Hippocampal formation (tissue), 2 donors: Measurements from ENCODE around the gene STX18.
"Not testable (repeated sequence)": the region's sequence is repeated elsewhere in the genome, so short reads cannot be mapped to it uniquely, and the experiment has no call there.

Experiments
- DNase-seq, 2 donors: peaks; one replicate each; lab custom pipeline; 2025; lab: John Stamatoyannopoulos, UW

Gene STX18

DNA sequence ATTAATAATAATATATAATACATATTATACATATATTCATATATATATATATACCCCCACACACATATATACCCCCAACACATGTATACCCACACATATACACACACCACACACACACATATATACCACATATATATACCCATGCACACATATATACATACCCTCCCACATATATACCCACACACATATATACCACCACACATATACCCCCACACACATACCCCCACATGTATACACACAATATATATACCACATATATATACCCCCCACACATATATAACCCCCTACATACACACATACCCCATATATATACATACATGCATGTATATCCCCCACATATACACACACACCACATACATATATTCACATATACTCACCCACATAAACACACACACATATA is 103.0 kb downstream of the STX18 start:
- DNase-seq = no peak

DNA sequence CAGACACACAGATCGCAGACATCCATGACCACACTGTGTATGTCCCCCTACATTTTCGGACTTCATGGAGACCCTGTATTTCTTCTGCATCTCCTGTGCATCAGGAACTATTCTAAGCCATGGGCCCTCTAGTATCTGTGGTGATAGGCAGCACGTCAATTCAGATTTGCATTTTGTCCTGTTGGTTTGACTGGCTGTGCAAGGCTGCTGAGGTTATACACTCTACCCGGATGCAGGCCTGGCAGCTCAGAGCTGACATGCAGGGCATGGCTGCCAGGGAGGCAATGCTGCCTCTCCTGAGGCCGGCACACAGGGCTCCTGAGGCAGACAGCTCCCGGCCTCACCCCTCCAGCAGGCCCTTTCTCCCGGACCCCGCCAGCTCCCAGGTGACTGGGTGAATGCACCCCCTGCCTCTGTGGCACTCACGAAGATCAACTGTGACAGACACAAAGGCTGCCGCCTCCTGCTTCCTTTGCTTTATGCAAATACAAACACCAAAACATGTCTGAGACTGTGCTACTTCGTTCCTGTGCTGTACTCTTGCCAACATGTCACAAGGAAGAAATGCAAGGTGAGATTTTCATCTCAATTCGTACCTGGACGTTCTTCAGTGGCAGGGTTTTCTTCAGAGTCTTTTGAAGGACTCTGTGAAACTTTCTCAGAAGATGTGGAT is 103.9 kb downstream of the STX18 start:
- DNase-seq = no peak

DNA sequence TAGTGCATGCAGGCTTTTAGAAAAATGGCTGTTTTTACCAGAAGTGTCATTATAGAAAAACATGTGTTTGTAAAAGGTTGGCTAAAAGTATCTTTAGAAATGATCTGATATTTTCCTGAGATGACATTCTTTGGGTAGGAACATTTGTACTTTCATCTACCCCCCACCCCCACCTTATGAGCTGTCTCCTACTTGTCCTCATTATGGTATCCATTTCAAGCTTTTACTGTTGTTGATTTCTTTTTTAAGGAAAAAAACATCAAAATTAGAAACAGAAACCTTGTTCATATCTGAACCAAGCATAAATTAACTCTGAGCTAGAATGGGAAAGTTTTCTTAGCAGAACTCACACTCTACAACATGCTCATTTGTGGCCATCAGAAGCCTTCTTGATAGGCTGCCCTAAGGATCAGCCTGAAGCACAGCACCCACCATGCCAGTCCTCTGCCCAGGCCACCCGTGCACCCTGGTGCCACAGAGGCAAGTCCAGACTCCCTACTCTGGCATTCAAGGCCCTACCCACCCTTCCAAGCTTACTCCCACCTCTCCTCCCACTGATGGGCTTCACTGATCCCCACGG is 105.5 kb downstream of the STX18 start:
- DNase-seq = no peak

DNA sequence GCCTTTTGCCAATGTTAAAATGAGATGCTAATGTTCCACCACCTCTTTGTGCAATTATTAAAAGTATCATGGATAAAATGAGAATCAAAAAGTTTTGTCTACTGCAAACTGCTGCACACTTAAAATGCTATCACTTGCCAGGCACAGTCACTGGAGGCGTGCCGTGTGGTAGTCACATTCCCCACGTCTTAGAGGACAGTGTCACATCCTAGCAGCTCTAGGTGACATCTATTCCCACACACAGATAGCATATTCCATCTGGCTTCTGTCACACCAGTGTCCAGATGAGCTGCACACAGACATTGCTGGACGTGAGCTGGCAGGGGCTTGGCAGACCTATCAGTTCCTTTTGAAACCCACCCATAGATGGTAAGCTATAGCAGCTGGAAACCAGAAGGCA is 107.9 kb downstream of the STX18 start:
- DNase-seq = no peak

DNA sequence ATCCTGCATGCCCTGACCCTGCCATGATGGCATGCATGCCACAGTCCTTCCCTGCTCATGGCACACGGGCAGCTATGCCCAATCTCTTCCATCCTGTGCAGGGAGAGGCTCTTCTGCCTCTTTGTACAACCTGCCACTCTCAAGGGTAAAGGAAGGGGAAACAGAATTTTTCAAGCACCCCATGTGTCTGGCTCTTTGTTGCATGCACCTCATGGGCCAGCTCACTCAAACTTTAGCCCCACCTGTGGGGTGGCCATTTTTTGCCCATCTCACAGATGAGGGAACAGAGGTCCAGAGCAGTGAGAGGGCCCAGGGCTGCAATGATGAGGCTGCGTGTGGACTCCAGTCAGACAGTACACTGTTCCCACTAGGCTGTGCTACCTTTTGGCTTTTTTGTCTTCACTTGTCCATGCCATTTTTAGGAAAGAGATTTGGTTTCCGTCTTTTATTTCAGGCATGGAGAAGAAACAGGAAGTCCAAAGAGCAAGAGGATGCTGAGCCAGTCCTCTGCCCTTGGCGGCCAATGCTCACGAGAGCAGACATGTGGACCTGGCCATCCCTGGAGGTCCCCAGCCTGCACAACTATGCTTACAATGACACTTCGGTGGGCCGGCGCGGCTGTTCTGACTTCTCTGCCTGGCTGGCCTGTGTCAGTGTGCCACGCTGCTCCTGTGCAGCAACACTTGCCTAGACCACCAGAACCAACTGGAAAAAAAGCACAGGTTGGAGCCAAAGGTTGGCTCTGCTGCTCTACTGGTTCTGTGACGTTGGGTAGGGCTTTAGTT is 109.3 kb downstream of the STX18 start:
- no peak for DNase-seq

DNA sequence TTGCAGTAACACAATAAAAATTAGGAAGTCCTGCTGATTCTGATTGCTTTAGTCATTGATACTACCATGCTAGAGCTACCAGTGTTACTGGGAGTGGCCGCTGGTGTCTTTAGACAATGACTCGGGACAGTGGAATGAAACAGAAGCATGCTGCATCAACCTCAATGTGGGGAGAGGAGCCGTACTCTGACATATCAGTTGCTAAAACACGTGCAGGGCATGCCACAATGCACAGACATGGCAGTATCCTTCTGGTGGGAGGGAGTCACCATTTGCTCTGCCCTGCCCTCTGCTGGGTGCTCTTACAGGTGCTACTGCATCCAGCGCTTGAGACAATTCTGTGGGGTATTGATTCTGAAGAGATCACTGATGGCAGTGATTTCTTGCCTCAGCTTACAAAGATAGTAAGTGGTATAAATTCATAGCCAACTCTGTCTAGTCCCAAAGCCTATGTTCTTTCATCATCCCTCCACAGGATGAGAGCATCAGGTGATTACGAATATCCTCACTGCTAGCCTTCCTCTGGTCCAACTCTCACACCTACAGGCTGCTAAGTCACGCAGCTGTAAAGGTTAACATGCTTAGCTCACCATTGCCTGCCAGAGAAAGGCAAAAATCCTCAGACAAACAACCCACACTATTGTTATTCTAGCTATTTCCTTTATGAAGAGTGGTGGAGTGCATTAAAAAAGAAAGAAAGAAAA is 111.2 kb downstream of the STX18 start:
- no peak for DNase-seq

DNA sequence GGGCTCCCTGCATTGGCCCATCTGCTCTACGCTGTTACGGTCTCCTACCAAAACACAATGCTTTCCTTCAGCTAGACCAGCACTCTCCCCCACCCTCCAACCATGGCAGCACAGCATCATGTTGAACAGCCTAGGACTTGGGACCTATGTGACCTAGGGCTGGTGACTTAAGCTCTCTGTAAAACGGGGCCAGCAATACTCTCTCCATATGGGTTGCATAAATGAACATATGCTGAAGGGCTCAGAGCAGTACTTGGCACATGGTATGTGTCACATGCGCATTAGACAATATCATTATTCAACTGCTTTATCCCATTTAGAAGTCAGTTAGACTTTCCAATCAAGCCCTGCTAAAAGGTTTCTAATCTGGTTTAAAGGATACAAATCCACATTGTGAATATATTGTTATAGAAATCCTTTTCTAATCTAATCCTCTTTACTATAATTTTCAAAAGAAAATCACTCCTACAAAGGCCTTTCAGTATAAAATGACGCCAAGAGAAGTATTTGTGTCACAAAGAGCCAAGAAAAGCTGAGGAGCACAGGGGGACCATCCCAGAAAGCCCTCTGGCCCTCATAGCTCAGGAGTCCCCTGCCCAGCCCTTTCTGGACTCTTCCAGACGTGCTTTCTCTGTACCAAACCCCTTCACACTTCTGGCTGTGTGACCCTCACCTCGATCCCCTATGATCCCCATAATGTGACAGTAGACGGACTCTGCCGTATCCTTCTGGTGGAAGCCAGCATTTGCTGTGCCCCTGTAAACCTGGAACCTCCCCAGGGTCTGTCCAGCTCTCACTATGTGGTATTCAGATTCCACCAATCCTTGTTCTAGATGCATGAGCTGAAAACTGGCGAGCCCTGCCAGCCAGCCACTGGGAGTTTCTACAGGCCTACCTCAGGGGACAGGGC is 112.6 kb downstream of the STX18 start:
- no peak for DNase-seq

DNA sequence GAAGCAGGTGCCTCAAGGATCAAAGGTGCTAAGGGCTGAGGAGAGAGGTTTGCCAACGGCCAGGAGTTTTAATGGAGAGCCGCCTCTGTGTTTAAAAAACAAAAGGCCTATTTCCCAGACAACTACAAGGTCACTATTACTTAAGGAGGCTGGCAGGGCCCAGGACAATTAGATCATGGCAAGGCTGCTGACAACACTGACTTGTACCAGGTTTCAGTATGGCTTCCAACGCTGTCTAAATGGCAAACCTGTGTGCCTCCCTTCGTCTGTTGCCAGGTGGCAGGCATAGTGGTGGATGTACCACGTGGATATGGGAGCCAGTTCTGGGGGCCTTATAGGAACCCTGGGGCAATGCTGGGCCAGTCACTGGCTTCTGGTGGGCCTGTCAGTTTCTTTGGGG is 114.0 kb downstream of the STX18 start:
- DNase-seq = no peak

DNA sequence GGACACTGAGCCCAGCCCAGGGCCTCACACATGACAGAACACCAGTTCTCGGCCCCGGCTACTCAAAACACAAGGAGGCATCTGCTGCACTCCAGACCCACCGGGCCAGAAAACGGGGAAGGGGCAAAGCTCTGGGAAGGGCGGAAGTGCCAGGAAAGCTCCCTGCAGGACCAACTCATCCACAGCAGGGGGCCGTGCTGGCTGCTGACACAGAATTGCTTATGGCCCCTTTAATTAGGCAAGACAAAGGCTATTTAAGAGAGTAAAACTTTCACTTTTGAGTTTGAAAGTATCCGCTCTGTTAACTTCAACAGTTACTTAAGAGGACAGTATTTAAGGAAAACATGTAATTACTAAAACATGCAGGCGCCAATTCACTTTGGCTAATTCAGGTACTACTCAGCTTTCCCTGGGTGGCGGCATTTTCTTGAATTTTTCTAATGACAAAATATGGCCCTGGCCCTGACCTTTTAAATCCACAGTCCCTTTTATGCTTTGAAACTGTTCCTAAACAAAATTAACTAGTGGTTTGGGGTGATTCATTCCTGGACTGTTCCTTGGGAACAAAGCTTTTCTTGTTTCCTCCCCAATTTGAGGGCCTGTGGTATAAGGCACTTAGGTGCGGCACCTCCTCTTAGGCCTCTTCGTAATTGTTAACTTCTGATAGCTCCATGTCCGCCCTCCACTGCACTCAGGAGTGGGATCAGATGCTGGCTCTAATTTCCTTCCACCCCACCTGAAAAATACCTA is 114.6 kb downstream of the STX18 start:
- DNase-seq = no peak

DNA sequence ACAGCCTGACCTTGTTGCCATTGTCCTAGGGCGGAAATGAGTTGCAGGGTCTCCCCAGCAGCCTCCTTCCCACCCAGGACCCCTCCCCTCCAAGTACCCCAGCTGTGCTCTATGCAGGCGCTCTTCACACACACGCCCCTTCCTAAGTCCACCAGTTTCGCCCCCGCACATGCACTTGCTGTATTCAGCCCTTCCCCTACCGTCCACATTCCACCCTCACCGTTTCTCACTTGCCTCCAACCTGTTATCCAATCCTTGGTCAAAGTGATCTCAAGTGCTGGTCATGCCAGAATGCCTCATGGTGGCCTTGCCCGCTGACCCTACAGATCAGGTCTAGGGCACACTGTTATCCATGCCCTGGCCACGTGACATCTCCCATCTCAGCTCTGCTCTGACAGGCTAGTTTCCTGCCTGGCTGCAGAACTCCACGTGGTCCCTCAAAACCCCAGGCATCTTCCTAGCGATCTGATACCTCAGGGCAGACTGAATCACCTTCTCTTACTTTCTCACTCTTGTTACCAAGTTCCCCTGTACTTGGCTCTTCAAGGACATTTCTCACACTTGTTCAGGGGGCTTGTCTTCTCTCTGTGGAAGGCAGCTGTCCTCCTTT is 115.2 kb downstream of the STX18 start:
- no peak for DNase-seq

DNA sequence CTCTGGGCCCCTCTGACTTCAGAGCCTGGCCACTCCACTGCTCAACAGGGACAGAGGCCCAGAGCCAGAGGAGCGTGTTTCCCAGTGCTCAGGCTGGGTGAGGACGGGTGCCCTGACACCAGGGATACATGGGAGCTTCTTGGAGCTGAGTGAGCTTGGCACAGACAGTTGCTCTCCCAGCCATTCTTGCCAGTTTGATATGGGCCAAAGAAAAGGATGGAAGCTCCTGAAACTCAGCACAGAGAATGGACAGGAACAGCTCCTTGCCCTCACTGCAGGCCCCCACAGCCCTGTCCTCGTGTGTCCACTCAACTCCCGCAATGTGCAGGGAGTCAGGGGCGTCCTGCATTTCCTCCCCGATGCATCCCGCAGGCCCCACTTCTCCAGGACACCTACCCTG is 116.2 kb downstream of the STX18 start:
- no peak for DNase-seq

DNA sequence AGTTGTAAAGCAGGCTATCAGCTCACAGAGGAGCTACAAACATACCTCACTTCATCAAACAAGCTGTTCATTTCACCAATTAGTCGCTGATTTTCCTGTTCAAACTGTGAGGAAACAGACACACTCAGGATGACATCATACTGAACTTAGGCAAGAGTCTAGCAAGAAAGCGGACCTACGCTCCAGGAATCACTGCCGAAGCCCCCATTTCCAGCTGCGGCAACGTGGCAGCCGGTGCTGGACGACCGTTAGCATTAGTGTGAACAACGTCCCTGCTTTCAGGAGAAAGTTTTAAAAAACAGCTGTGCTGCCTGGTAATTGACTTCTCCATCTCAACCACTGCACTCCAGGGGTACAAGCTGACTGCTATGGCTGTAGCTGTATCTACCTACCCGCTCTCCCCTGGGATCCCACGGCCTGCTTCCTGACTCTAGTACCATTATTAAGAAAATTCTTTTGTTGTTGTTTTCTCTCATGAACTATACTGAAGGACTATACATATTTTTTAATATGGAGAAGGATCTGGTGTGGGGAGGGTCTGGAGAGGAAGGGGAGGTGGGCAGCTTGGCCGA is 116.6 kb downstream of the STX18 start:
- no peak for DNase-seq

DNA sequence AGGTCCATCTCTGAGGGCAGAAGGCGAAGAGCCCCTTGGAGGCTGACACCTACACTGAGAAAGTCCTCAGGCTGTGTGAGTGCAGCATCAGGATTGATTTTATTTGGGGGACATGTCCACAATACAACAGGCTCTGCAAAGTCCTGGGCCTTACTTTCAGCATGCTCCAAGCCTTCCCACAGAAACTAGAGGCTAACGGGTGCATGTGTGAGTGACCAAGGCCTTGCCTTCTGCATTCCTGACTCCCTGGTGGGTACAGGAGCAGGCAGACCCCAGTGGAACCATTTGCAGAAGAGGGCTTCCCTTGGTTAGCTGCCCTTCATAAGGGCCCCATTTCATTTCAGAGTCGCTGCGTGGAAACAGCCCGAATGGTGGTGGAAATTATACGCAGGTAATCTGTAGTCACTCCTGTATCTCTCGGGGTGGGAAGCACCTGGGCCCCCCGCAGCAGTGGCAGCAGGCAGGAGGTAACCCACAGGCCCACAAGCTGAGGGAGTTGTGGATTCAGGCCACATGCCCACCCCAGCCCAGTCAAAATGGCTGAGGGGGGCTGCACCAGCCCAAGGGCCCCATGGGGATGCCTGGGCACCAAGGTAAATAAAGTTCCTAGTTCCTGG is 117.2 kb downstream of the STX18 start:
- no peak for DNase-seq

DNA sequence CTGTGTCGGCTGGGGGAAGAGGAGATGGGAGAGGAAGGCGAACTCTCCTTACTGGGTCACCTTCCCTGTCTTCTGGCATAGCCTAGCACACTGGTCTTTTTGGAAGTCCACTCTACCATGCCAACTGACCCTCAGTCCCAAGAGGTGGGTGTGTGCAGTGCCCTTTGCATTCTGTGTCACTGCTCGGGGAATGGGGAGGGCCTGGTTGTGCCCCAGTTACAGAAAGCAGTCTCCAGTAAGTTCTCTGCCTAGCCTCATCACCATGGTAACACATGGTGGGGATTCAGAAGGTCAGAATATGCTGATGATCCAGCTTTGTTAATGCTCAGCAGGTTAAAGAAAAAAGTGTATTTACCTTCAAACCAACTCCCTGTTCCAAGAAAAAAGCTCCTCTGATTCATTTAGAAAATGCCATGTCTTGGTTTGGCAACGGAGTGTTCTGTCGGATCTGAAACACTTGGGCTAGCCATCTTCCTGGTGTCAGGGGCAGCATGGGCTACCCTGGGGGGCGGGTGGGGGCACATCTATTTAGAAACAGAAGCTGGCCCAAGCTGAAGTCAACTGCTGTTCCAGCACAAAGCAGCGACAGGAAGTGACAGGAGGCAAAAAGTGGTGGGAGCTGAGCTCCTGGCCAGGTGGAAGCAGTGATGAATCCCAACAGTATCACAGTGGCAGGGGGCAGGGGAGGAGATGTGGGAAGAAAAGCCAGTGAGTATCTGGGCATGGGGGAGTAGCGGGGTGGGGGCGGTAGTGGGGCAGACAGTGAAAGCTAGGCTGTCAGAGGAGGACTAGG is 117.9 kb downstream of the STX18 start:
- no peak for DNase-seq

DNA sequence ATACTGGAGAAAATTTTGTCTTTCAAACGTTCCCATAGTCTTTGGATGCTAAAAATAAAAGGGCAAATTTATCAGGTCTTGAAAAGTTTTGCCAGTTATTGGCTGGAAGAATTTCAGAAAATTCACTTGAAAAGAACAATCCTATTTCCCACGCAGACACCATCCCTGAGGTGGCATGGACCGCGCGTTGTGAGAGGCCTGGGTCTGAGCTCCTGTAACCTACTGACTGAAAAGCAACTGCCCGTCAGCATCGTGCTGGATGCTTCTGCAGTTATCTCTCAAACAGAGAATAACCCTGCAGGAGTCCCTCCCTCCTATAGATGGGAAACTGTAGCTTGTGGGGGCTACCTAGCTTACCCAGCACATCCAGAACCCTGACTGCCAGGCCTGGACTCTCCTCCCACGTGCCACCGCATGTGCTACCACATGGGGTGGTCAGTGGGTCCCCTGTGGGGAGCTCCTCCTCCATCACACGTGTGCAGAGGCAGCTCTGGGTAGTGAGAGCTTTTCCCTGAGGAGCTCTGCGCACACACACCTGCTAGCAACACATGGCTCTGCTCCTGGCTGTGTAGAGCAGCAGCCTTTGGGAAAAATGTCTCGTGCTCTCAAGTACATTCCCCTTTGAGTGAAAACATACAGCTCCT is 118.9 kb downstream of the STX18 start:
- no peak for DNase-seq

DNA sequence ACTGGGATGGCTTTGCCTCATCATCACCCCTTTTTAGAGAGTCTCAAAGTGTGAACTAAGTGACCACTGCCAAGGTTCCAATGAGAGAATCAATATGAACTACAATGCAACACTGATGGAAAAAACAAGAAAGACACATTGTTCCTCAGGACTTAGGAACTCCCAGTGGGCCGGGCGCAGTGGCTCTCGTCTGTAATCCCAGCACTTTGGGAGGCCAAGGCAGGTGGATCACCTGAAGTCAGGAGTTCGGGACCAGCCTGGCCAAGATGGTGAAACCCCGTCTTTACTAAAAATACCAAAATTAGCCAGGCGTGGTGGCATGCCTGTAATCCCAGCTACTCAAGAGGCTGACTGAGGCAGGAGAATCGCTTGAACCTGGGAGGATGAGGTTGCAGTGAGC is 119.7 kb downstream of the STX18 start:
- DNase-seq = not testable (repeated sequence)

DNA sequence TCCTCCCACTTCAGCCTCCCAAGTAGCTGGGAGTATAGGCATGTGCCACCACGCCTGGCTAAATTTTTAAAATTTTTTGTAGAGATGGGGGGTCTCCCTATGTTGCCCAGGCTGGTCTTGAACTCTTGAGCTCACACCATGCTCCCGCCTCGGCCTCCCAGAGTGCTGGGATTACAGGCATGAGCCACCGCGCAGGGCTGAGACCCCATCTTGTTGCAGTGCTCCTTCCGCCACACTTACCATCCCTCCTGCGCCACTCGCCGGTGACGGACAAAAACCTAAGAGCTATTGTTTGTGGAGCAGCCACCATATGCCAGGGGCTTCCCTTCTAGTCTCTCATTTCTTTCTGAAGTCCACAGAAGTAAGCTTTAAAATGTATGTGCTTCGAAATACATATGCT is 120.5 kb downstream of the STX18 start:
- DNase-seq = no peak

DNA sequence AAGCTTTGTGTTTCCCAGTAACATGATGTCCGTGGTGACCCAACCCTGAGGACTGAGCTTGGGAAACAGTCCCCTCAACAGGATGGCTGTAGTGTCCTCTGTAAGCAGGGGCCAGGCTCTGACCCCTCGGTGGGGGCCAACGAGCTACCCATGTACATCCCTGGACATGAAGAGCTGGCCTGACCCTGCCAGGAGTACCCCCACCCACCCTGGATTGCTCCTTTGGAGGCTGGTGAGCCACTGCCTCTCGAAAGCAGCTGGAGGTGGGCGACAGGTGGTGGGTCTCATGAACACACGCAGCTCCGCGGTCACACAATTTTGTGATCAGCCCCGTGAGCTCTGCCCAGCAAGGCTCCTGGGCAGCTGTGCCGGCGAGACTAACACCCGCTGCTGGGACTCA is 121.4 kb downstream of the STX18 start:
- DNase-seq = no peak
